K562 (cell line): ENCODE results near the gene C13orf46. TPM values are rescaled to one million over a fixed set of nuclear protein-coding genes. Genes with fewer than 3 reads are reported as not detected.
A peak's percentile ranks its signal among the peaks of the same experiment; 100 is the strongest.

Experiments used
- ATAC-seq: fragments of 200-7000 bp; cut with Tn5 transposase; 3 replicates; pipeline ENCODE4 v1.9.1; 2020; ENCODE audit warnings: moderate library complexity
- BruUV-seq: library from RNA; stranded (reverse); fragments of 400-500 nt; replicated peaks from 2 replicates; lab custom pipeline; 2021; lab: Mats Ljungman, UMichigan
- CTCF ChIA-PET: fragments of 300-600 bp; formaldehyde crosslinking; extraction: SDS; loops from one replicate; lab custom pipeline; 2021; ENCODE audit warnings: low intra/inter-chr PET ratio; lab: Yijun Ruan, JAX
- POLR2A ChIA-PET: fragments of 300-600, 350-650 bp; sonication (Branson Sonifier 250); formaldehyde crosslinking; extraction: SDS; loops from one replicate; lab custom pipeline; 2021; ENCODE audit warnings: antibody characterized with exemption, inconsistent platforms; lab: Yijun Ruan, JAX
- DNase-seq, 4 experiments: peaks; one replicate each; pipeline versions ENCODE4 v3.0.0 to v3.0.0-alpha.2; 2011 to 2018; ENCODE audit warnings: low spot score in 3 of 4, mixed read lengths in 3 of 4; ENCODE audit errors: extremely low read depth in 1 of 4
- FAIRE-seq: peaks from 2 replicates; lab custom pipeline; 2011; peaks lifted over from hg19 to GRCh38; lab: Jason Lieb, UNC
- H2AFZ ChIP-seq: 2 replicates; pipeline ENCODE4 v1.6.0; 2011; ENCODE audit warnings: low read depth, low read length, control low read depth, inconsistent platforms
- H3K27ac ChIP-seq: fragments of 200-600 bp; 3 replicates; pipeline ENCODE4 v1.8.0; 2011; ENCODE audit warnings: low read depth, mild to moderate bottlenecking, control low read depth, inconsistent platforms, low read length, moderate library complexity, mixed read lengths; ENCODE audit errors: extremely low read depth
- H3K27me3 ChIP-seq, 2 experiments: fragments of 300-600 bp in 1 of 2; 2 replicates in 1 of 2; 3 replicates in 1 of 2; pipeline versions ENCODE4 v1.6.0 to v1.8.0; 2011; ENCODE audit warnings: inconsistent platforms in 2 of 2, low read length in 2 of 2, mild to moderate bottlenecking in 1 of 2, mixed read lengths in 1 of 2, moderate library complexity in 1 of 2; ENCODE audit not compliant: control insufficient read depth in 2 of 2, insufficient read depth in 2 of 2
- H3K36me3 ChIP-seq: fragments of 300-600 bp; 3 replicates; pipeline ENCODE4 v1.8.0; 2011; ENCODE audit warnings: mild to moderate bottlenecking, low read length, inconsistent platforms; ENCODE audit not compliant: control insufficient read depth, insufficient read depth
- H3K4me1 ChIP-seq, 2 experiments: fragments of 200-600 bp in 1 of 2; replicated peaks in 1 of 2; 2 replicates in 1 of 2; 3 replicates in 1 of 2; pipeline versions ENCODE4 v1.5.1 to v1.8.0; 2011; ENCODE audit warnings: inconsistent platforms in 2 of 2, low read length in 2 of 2, mild to moderate bottlenecking in 1 of 2, mixed read lengths in 1 of 2, moderate library complexity in 1 of 2; ENCODE audit not compliant: control insufficient read depth in 2 of 2, insufficient read depth in 2 of 2
- H3K4me2 ChIP-seq: 2 replicates; pipeline ENCODE4 v1.6.1; 2011; ENCODE audit warnings: low read length, control low read depth, inconsistent platforms, mixed read lengths; ENCODE audit not compliant: insufficient read depth
- H3K4me3 ChIP-seq: fragments of 200-600 bp; sonication (generic), shearing (Covaris generic); 2 replicates; pipeline ENCODE4 v1.5.1; 2016; ENCODE audit warnings: control low read depth, inconsistent platforms
- H3K79me2 ChIP-seq: fragments of 200-600 bp; 3 replicates; pipeline ENCODE4 v1.8.0; 2011; ENCODE audit warnings: low read length, inconsistent platforms; ENCODE audit not compliant: control insufficient read depth, insufficient read depth
- H3K9ac ChIP-seq, 2 experiments: 2 replicates each; pipeline versions ENCODE4 v1.6.0 to v1.6.1; 2011; ENCODE audit warnings: low read depth in 2 of 2, low read length in 2 of 2, control low read depth in 1 of 2, inconsistent platforms in 1 of 2, mild to moderate bottlenecking in 1 of 2, mixed read lengths in 1 of 2; ENCODE audit not compliant: insufficient read depth in 1 of 2
- H3K9me1 ChIP-seq: one replicate; pipeline ENCODE4 v1.6.0; 2011; ENCODE audit warnings: inconsistent platforms, mild to moderate bottlenecking, low read length, moderate library complexity; ENCODE audit not compliant: control insufficient read depth, insufficient read depth
- H3K9me3 ChIP-seq: replicated peaks from 2 replicates; pipeline ENCODE4 v1.5.1; 2011; ENCODE audit warnings: low read depth, low read length, inconsistent platforms; ENCODE audit not compliant: control insufficient read depth, insufficient read depth
- H4K20me1 ChIP-seq: replicated peaks from 2 replicates; pipeline ENCODE4 v1.6.1; 2011; ENCODE audit warnings: low read length, inconsistent platforms, mixed read lengths; ENCODE audit not compliant: control insufficient read depth, insufficient read depth
- ERF ChIP-seq: fragments of 450-650 bp; formaldehyde crosslinking; IDR thresholded peaks from 2 replicates; pipeline ENCODE4 v1.4.0; 2020; ENCODE audit warnings: mild to moderate bottlenecking, mixed read lengths
- HMG20B ChIP-seq: fragments of 250-450 bp; sonication (Bioruptor Pico); IDR thresholded peaks from 2 replicates; pipeline ENCODE4 v1.5.0; 2021; ENCODE audit warnings: mild to moderate bottlenecking
- KLF16 ChIP-seq: IDR thresholded peaks from 2 replicates; pipeline ENCODE4 v1.6.1; 2016; ENCODE audit warnings: antibody characterized with exemption
- ZFP36 ChIP-seq: fragments of 150-350 bp; IDR thresholded peaks from 2 replicates; pipeline ENCODE4 v1.6.1; 2018; ENCODE audit warnings: low read length, low read depth; ENCODE audit not compliant: partially characterized antibody
- ZNF785 ChIP-seq: fragments of 250-450 bp; sonication (Bioruptor Pico); IDR thresholded peaks from 2 replicates; pipeline ENCODE4 v1.4.0; 2020; ENCODE audit warnings: mild to moderate bottlenecking
- WGBS: fragments of 100-300 bp; shearing (Covaris generic); methylation state at CpG from one replicate; pipeline ENCODE4 v1.1.6; 2016; ENCODE audit warnings: low coverage, mixed read lengths; ENCODE audit not compliant: insufficient coverage; ENCODE audit errors: missing lambda C conversion rate; 5-methylcytosine and 5-hydroxymethylcytosine counted together
- in situ Hi-C: fragments of 300-500 bp; cut with MboI; formaldehyde crosslinking; loops from 4 replicates; pipeline ENCODE4 v1.15.0; 2018; ENCODE audit warnings: inconsistent platforms, mixed read lengths
- intact Hi-C: fragments of 100-400 bp; cut with micrococcal nuclease; formaldehyde crosslinking; loops from 2 replicates; pipeline ENCODE4 v1.14.2; 2022
- polyA plus RNA-seq, 8 experiments: library from polyadenylated mRNA; depleted of rRNA in 4 of 8; stranded (reverse) in 5 of 8; unstranded in 3 of 8; fragments of >200 nt; fragmentation: Nextera tagmentation in 2 of 8; fragmentation: Illumina TruSeq in 1 of 8; extraction: Ambion mirVana in 2 of 8; extraction: Trizol in 1 of 8; gene quantifications; 2 replicates each; pipeline versions ENCODE4 v1.2.1 to v1.2.3, GENCODE V29; 2011 to 2014; ENCODE audit warnings: inconsistent platforms in 1 of 8, missing spikeins in 1 of 8
- total RNA-seq, 7 experiments: library from RNA; depleted of rRNA in 6 of 7; stranded (reverse); fragments of >200 nt in 6 of 7; fragmentation: Illumina TruSeq in 2 of 7; extraction: Trizol in 2 of 7; gene quantifications; 2 replicates each; pipeline versions ENCODE4 v1.2.1 to v1.2.3, GENCODE V29; 2011 to 2021; ENCODE audit warnings: low replicate concordance in 1 of 7
- TF ChIP-seq, protein P1 (sequence below): fragments of 250-450 bp; sonication (Bioruptor Pico); IDR thresholded peaks from 2 replicates; pipeline ENCODE4 v1.4.0; 2020; ENCODE audit warnings: borderline replicate concordance
- TF ChIP-seq, protein P2 (sequence below): fragments of 450-650 bp; formaldehyde crosslinking; conservative IDR thresholded peaks from 2 replicates; pipeline ENCODE4 v1.4.0; 2022; ENCODE audit warnings: mild to moderate bottlenecking, missing genetic modification characterization
- TF ChIP-seq, protein P3 (sequence below): sonication (generic); formaldehyde crosslinking; IDR thresholded peaks from 2 replicates; pipeline ENCODE4 v1.8.1; 2023; ENCODE audit warnings: mild to moderate bottlenecking, missing genetic modification reagents
- TF ChIP-seq, protein P4 (sequence below): sonication (generic); formaldehyde crosslinking; IDR thresholded peaks from 2 replicates; pipeline ENCODE4 v1.8.0; 2022; ENCODE audit warnings: missing genetic modification reagents, mild to moderate bottlenecking, moderate library complexity, borderline replicate concordance
- TF ChIP-seq, protein P5 (sequence below), 3 experiments: fragments of 200-800 bp in 1 of 3; sonication (Bioruptor generic) in 1 of 3; sonication (generic) in 1 of 3; formaldehyde crosslinking in 1 of 3; IDR thresholded peaks; 2 replicates each; pipeline versions ENCODE4 v1.6.1 to v1.8.0; 2016 to 2022; ENCODE audit warnings: mild to moderate bottlenecking in 2 of 3, missing compliant biosample characterization in 2 of 3, missing genetic modification characterization in 2 of 3, missing genetic modification reagents in 1 of 3

C13orf46 gene
- total and polyA plus RNA-seq, 9 of the 15 experiments (the other 6 are each of a cell fraction or from before 2014, with no cell fraction given) = 0.04 to 0.24 (median 0.05) TPM; not detected in 4

DNA sequence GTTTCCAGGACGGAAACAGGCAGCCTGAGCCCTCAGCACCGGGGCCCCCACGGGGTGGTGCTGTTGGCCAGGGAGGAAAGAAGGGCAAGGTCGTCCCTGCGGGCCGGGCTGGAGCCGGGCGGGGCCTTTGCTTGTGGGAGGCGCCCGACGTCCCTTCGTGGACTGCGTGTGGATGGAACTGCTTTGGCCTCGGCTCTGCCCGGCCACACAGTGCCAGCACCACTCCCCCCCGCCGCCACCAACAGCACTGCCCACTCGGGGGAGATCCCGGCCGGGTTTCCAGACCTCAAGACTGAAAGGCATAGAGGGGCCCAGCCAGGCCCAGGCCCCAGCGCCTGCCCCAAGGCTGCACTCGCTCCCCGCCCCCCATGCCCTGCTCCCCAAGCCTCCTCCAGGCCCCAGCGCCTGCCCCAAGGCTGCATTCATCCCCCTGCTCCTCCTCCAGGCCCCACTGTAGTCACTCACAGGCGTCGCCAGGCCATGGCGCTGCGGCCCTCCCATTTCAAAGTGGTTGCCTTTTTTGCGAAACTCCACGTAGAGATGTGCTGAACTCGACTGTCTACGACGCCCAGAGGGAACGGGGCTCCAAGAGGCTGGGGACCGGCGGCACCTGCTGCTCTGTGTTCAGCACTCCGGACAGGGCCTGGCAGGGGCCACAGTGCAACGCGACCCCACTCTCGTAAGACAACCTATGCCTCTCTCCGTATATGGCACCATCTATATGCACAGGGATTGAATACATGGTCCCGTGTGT is 22.5 kb downstream of the C13orf46 start:
- no TSS peak for BruUV-seq
- Histone ChIP-seq H2AFZ (peak overlapping the region; percentile 55; the same call in 1 of the 2 replicates), H3K9me1 (no peaks in the 10 kb centered on the region), H3K4me3 (no peak overlapping the region), H3K36me3 (no peaks in the 10 kb centered on the region), H3K9me3 (no peaks in the 10 kb centered on the region), H3K27me3 (no peaks in the 10 kb centered on the region), H3K9ac (no peak overlapping the region; a peak in 1 of 4 replicates), H3K79me2 (no peaks in the 10 kb centered on the region), H3K4me1 (peaks cover 9 to 41% of the 10 kb centered on the region in 2 experiments; a peak in 4 of 5 replicates), H3K4me2 (no peak overlapping the region), H4K20me1 (no peaks in the 10 kb centered on the region), H3K27ac (no peak overlapping the region)
- no peak for FAIRE-seq
- CTCF ChIA-PET = interaction anchor here (1.0 to 2.9 kb wide), 3 partner anchors 72 to 275 kb away, joined by 3 to 26 read pairs (median 3); no protein-coding TSS in a partner anchor
- peak; percentile 98 for ATAC-seq
- in situ Hi-C loops = no loop called here
- WGBS = 49% methylated on average over 10 of the region's 42 CpGs
- POLR2A ChIA-PET = no interaction called here
- intact Hi-C loops = loop anchor here (1.0 kb wide), 1 partner anchor 275 kb away; no protein-coding TSS in a partner anchor
- peak; percentile 81 to 86 (median 84) for DNase-seq
- TF ChIP-seq, protein P1, sequence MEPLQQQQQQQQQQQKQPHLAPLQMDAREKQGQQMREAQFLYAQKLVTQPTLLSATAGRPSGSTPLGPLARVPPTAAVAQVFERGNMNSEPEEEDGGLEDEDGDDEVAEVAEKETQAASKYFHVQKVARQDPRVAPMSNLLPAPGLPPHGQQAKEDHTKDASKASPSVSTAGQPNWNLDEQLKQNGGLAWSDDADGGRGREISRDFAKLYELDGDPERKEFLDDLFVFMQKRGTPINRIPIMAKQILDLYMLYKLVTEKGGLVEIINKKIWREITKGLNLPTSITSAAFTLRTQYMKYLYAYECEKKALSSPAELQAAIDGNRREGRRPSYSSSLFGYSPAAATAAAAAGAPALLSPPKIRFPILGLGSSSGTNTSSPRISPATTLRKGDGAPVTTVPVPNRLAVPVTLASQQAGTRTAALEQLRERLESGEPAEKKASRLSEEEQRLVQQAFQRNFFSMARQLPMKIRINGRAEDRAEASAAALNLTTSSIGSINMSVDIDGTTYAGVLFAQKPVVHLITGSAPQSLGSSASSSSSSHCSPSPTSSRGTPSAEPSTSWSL (CRISPR knock-in tag) = no peak
- TF ChIP-seq KLF16 (no peak), ERF (no peak), ZNF785 (CRISPR knock-in tag) (no peak), ZFP36 (no peak), HMG20B (no peak)
- TF ChIP-seq, protein P2, sequence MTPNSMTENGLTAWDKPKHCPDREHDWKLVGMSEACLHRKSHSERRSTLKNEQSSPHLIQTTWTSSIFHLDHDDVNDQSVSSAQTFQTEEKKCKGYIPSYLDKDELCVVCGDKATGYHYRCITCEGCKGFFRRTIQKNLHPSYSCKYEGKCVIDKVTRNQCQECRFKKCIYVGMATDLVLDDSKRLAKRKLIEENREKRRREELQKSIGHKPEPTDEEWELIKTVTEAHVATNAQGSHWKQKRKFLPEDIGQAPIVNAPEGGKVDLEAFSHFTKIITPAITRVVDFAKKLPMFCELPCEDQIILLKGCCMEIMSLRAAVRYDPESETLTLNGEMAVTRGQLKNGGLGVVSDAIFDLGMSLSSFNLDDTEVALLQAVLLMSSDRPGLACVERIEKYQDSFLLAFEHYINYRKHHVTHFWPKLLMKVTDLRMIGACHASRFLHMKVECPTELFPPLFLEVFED = no peak
- TF ChIP-seq, protein P3, sequence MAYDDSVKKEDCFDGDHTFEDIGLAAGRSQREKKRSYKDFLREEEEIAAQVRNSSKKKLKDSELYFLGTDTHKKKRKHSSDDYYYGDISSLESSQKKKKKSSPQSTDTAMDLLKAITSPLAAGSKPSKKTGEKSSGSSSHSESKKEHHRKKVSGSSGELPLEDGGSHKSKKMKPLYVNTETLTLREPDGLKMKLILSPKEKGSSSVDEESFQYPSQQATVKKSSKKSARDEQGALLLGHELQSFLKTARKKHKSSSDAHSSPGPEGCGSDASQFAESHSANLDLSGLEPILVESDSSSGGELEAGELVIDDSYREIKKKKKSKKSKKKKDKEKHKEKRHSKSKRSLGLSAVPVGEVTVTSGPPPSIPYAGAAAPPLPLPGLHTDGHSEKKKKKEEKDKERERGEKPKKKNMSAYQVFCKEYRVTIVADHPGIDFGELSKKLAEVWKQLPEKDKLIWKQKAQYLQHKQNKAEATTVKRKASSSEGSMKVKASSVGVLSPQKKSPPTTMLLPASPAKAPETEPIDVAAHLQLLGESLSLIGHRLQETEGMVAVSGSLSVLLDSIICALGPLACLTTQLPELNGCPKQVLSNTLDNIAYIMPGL (CRISPR knock-in tag) = no peak
- TF ChIP-seq, protein P4, sequence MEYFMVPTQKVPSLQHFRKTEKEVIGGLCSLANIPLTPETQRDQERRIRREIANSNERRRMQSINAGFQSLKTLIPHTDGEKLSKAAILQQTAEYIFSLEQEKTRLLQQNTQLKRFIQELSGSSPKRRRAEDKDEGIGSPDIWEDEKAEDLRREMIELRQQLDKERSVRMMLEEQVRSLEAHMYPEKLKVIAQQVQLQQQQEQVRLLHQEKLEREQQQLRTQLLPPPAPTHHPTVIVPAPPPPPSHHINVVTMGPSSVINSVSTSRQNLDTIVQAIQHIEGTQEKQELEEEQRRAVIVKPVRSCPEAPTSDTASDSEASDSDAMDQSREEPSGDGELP (CRISPR knock-in tag) = peak; percentile 47
- TF ChIP-seq, protein P5, sequence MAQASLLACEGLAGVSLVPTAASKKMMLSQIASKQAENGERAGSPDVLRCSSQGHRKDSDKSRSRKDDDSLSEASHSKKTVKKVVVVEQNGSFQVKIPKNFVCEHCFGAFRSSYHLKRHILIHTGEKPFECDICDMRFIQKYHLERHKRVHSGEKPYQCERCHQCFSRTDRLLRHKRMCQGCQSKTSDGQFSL (CRISPR knock-in tag; IDR thresholded peaks at IDR 0.05) = no peak
- TF ChIP-seq, protein P5 (tag; IDR thresholded peaks at IDR 0.05) = no peak
